NCI-H1417 treated with DMSO at 0.1 percent for 48 hours (cell line): ENCODE measurements around the gene PITPNC1.
A peak's percentile ranks its signal among the peaks of the same experiment; 100 is the strongest.
"Not testable (repeated sequence)": the region's sequence is repeated elsewhere in the genome, so short reads cannot be mapped to it uniquely, and the experiment has no call there.

ENCODE experiments used
- DNase-seq: peaks from one replicate; lab custom pipeline; 2025; lab: John Stamatoyannopoulos, UW

Gene PITPNC1

DNA sequence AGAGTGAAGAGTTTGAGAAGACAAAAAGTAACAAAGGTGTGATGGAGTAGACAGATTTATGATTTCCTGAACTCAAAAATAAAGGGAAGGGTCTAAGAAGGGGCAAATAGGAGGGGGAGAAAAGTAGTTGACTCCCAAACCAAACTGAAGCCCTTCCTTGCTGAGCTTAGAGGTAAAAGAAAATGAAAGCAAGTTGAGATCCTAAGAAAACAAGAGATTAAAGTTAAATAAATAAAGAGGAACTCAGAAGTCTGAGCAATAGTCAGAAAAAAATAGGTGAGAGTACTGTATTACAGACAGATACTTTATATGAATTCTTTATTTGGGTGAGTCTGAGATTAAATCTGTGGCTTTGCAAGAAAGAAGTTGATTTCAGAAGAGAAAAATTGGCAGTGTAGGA is 7.4 kb upstream of the PITPNC1 start:
- DNase-seq, result no peak

DNA sequence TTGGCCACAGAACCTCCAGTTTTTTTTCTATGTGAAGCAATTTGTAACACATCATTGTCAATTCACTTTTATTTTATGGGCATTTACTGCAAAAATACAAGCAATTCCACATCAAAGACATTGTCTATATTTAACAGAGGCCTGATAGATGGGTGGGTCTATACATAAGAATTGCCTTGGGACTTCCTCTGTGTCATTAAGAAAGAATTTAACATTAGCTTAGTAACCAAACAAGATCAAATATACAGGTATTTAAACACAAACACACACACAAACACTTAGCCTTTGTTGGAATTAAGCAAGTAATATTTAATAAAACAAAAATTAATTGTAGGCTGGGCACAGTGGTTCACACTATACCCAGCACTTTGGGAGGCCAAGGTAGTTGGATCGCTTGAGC is 4.3 kb upstream of the PITPNC1 start:
- no peak for DNase-seq

DNA sequence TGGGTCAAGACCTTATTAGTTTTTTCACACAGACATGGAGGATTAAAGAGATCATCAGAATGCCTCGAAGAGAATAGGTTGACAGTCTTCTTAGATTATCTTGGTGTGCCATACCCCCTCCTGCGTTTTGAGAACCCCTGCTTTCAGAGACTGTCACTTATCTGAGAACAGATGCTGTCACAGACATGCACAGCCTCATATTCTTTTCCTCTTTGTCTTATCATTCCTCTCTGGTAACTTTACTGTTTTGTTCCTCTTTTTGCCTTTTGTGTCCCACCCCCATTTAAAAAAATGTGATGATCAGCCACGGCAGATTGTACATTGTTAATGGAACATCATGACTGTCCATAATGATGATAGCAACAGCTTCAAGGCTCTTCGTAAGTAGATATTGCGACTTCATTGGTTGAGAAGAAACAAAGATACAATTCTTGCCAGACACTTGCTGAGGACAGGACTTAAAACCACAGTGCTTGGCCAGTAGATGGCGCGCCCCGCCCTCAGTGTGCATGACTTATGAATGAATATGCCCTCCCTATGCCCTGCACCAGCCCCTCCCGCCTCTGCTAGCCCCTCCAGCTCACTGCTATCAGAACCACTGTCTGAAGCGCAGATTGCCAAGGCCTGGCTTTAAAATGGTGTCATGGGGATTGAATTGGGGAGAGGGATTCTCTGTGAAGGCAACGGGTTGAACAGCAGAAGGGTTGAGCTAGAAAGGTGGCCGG is 2.6 kb upstream of the PITPNC1 start:
- DNase-seq, result peak; percentile 15

DNA sequence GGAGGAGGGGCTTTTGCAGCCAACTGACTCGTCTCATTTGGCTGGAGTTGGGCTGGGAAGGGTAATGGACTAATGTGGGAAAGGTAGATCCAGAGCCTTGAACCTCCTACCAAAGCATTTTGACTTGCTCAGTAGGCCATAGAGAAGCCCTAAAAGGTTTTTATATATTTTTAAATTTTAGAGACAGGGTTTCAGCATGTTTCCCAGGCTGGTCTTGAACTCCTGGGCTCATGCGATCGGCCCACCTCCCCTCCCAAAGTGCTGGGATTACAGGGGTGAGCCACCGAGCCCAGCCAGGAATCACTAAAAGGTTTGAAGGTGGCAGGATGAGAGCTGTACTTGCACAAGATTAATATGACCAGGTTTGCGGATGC is 2.0 kb upstream of the PITPNC1 start:
- DNase-seq, result no peak

DNA sequence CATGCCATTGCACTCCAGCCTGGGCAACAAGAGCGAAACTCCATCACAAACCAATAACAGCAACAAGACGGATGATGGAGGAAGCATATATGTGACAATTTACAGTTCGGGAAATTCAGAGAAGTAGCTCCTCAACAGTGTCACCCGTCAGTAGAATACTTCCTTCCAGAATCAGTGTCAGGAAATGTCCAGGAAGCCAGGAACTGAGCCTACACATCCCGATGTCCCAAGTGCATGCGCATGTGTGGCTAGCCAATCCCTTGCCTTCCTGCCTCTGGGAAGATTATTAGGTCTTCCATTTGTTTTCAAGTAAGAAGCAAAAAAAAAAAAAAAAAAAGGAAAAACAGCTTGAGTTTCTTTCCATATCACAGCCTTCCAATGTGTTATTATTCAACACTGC is 1.4 kb upstream of the PITPNC1 start:
- no peak for DNase-seq

DNA sequence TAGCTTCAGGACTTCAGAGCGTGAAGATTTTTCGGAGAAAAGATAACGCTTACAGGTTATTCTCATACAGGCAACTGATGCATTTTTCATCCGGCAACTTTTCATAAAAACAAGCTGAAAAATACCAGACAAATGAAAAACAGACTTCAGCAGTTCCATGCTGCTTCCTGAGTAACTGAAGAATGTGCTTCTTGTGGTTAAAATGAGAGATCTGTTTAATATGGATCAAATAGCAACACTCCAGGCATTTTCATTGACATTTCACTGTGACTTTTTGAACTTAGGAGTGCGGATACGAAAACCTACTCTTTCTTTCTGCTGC is 705 bp upstream of the PITPNC1 start:
- DNase-seq, result no peak

DNA sequence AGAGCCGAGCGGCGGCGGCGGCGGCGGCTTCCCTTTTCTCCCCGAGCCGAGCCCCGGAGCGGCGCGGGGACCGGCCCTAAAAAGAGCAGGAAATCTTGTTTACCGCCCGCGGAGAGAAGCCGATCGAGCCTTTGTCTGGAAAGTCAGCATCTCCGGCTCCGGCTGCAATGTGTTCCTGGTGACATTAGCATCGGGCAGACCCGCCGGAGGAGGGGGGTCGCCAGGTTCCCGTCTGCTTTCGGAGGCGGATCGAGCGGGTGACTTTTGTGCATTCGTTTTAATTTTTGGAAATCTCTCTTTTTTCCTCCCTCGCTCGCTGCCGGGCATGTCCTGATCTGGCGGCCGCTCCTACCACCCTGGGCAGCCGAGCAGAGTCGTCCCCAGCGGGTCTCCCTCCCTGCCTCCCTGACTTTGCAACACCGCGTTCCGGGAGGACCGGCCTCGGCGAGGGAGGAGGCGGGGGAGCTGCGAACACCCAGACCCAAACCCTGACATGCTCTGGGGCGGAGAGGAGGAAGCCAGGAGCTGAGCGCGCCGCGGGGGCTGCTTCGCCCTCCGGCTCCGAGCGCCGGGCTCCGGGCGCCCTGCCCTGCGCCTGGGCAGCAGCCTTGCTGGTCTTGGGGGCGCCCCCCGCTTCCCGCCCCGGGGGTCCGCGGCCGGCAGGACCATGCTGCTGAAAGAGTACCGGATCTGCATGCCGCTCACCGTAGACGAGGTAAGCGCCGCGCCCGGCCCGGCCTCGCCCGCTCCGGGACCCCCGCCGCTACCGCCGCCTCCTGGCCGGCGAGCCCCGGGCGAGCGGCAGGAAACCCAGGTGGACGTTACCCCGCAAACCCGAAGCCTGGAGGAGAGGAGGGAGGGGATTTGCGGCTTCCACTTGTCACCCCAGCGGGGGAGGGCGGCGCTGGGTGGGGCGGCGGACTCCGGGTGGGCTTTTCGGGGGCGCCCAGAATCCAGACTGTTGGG is 690 bp downstream of the PITPNC1 start:
- no peak for DNase-seq

DNA sequence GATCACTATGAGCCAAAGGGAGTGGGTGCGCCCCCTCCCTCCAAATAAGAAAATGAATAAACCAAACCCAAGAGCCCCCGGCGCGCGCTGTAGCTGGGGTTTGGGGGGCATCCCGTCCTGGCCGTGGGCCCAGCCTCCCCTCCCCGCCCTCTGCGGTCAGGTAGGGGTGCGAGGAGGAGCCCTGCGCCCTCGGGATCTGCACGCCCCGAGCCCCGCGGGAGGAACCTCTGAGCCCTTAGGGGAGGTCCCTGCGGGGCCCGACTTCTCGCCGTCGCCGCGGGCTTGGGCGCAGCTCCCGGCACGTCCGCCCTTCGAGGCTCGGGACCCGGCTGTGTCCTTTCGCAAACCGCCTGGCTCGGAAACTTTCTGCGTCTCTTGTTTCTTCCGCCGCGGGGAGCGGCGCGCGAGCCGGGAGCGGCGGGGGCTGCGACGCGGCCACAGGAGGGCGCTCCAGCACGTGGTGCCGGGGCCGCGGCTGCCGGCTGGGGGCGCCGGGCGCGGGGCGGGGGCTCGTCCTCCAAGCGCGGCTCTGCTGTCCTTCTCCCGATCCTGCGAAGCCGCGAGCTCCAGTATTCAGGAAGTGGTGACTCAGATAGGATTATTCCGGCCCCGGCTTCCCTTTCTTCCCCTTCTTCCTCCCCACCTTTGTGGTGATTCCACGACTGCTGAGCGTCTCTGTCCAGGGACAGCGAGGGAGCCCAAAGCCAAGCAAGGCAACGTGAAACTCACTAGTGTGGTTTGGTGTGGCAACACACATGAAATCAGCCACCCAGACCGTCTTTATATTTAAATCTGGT is 1.6 kb downstream of the PITPNC1 start:
- DNase-seq, result no peak

DNA sequence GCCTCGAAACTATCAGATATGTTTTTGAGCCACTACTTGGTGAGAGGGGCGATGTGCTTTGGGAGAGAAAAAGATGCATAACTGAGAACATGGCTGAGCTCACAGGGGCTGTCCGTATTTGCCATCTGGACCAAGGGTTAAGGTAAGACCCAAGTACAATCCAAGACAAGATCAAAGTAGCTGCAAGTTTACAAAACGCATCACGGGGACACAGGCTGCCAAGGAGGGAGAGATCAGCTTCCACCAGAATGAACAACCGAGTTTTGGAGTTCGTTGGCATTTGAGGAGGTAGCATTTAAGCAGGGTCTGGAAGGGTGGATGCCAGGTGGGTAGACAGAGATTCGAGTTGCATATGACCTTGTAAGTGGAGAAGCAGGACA is 2.2 kb downstream of the PITPNC1 start:
- no peak for DNase-seq

DNA sequence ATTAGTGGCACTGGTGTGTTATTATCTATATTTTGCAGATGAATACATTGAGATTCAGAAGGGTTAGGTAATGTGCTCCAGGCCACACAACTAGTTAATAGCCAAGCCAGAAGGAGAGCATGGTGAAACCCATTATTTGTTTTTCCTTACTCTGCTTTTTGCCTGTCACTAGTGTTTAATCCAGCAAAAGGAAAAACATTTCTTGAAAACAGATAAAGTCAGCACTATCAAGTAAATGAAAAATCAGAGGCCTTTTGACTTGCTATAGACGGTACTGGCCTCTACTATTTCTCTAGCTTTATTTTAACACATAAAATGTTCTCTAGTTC is 4.8 kb downstream of the PITPNC1 start:
- DNase-seq, result no peak

DNA sequence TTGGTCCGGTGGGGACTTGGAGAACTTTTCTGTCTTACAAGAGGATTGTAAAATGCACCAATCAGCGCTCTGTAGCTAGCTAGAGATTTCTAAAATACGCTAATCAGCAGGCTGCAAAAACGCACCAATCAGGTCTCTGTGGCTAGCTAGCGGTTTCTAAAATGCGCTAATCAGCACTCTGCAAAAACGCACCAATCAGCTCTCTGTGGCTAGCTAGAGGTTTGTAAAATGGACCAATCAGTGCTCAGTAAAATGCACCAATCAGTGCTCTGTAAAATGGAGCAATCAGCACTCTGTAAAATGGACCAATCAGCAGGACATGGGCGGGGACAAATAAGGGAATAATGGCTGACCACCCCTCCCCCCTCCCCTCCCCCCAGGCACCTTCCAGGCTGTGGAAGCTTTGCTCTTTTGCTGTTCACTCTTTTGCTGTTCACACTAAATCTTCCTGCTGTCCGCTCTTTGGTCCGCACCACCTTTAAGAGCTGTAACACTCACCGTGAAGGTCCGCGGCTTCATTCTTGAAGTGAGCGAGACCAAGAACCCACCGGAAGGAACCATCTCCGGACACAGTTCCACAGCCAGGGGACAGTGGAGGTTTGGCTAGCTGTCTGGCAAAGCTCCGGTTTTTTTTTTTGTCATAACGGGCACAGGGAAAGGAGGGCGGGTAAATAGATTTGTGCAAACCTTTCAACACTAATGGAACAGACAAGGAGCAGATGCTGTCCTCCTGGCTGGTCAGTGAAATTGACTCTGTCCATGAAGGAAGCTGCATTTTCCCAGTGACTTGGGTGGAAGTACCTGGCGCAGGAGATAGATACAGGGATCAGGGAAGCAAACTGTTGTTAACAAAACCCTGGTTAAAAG is 8.3 kb downstream of the PITPNC1 start:
- DNase-seq, result no peak

DNA sequence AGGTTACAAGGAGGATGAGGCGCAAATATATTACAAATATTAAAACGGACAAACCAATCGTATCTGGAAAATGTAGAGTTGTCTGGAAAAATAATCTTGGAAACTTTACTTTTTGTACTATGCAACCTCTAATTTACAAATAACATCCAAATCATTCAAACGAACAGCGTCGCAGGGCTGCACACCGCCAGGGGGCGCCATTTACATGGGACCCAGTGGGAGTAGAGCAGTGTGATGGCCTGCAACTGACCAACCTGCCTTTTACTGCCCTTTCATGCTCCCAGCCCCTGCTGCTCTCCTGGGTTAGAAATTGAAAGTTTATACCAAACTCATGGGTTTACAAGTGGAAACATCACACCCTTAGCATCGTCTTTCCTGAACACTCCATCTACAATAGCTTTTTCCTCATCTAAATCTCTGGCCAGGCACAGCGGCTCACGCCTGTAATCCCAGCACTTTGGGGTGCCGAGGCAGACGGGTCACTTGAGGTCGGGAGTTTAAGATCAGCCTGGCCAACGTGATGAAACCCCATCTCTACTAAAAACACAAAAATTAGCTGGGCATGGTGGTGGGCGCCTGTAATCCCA is 10.0 kb downstream of the PITPNC1 start:
- no peak for DNase-seq

DNA sequence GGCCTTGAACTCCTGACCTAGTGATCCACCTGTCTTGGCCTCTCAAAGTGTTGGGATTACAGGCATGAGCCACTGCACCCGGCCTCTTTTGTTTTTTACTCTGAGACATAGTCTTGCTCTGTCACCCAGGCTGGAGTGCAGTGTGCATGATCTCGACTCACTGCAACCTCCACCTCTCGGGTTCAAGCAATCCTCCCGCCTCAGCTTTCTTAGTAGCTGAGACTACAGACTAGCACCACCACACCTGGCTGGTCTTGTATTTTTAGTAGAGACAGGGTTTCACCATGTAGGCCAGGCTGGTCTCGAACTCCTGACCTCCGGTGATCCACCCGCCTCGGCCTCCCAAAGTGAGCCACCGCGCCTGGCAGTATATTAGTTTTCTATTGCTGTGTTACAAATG is 11.5 kb downstream of the PITPNC1 start:
- DNase-seq, result not testable (repeated sequence)

DNA sequence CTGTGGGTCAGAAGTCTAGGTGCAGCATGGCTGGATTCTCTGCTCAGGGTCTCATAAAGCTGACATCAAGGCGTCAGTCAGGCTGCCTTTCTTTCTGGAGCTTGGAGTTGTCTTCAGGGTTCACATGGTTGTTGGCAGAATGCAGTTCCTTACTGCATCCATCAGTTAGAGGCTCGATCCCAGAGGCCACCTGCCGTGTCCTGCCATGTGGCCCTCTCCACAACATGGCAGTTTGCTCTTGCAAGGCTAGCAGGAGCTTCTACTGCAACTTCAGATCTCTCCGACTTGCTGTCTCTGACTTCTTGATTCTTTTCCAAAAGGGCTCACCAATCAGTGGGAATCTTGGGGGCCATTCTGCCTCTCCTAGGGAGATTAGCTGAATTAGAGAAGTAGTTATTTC is 11.9 kb downstream of the PITPNC1 start:
- DNase-seq, result no peak

DNA sequence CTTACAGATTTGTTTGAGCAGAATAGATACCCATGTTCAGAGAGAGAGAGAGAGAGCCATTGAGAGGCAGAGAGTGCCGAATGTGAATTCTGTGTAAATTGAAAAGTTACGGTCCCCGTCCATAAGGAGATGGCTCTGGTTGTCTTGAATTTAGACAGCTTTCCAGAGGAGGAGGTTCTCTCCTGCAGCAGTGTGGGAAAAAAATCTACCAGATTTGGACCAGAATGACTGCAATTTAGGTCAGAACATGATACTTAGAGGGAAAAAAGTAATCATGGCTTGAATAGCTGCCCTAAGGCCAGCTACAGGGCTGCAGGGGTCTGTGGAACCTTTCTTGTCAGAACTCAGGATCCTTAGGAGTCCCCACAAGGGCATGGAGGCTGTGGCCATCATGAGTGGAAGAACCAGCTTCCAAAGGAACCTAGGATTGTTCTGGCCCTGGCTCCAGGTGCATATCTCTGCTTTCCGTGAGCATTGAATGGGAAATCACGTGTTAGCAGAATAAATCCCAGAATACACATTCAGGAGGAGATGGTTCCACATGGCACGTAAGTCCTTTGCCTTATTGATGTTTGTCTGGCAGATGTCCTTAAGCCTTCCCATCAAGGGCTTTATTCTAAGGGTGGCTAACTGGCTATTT is 13.0 kb downstream of the PITPNC1 start:
- DNase-seq, result no peak

DNA sequence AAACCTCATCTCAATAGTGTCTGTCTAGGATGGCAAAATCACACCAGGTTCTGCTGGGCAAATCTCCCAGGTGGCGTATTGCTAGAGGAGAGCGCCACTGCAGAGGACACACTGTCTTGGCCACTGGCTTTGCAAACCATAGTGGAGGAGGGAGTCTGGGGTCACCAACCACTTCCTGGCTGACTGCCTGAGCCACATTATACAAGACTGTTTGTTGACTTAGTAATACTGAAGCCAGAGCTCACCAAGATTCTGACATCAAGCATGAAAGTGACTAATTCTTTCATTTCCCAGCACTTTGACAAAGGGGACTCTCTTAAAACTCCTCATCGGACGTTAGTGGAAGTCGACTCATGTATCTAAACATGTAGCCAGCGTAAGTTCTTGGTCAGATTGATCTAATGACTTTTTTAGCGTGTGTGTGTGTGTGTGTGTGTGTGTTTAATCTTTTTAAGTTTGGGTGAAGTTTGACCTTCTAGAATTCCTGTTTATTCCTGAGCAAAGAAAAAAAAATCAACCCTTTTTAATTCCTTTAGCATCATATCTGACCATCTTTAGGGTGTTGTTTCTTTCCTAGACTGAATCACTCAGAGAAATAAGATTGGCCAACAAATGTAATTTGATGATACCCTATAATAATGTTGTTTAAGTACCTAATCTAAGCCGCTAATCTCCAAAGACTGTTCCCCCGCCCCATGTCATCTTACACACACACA is 13.7 kb downstream of the PITPNC1 start:
- DNase-seq, result no peak

DNA sequence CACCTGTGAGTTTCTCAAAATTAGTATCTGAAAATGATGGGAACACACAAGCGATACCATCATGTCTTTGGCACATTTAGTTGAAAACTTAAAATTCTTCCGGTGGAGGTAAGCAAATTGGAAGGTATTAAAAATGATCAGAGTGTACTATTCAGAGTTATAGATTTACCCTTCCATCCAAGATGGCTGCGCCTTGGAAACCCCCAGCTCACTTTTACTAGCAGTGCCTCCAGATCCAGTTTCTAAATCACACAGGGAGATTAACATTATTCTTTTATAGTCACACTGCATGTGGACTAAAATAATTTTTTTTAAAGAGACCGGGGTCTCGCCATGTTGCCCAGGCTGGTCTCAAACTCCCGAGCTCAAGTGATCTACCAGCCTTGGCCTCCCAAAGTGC is 15.0 kb downstream of the PITPNC1 start:
- no peak for DNase-seq

DNA sequence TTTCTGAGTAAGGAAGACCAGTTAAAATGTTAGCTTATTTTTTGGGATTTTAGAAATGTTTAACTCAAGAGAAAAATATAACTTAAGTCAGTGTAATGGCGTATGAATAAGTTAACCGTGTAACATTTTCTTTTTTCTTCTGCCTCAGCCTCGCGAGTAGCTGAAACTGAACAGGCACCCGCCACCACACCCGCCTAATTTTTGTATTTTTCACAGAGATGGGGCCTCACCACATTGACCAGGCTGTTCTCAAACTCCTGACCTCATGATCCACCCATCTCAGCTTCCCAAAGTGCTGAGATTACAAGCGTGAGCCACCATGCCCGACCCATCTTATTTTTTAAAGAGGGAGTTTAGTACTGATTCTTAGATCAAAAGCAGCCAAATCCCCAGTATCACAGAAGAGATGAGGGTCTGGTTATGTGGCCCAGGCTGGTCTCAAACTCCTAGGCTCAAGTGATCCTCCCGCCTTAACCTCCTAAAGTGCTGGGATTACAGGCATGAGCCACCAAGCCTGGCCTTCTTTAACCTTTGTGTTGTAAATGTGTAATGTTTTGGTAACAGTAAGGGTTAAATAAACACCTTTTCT is 16.8 kb downstream of the PITPNC1 start:
- no peak for DNase-seq

DNA sequence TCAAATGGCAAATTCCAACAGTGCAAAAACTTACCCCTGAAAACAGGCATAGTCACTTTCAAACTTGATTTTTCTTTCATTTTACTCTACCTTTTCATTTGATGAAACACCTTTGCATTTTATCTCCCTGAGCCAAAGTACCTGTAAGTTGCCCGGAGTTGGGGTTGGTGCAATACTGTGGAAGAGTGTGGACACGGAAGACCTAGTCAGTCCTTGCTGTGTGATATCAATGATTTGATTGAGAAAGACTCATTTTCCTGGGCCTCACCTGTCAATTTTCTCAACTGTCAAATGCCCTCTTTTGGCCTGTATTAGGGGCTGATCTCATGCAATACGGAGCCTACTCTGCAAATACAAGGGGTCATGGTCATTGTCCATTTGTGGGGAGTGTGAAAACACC is 22.6 kb downstream of the PITPNC1 start:
- no peak for DNase-seq

DNA sequence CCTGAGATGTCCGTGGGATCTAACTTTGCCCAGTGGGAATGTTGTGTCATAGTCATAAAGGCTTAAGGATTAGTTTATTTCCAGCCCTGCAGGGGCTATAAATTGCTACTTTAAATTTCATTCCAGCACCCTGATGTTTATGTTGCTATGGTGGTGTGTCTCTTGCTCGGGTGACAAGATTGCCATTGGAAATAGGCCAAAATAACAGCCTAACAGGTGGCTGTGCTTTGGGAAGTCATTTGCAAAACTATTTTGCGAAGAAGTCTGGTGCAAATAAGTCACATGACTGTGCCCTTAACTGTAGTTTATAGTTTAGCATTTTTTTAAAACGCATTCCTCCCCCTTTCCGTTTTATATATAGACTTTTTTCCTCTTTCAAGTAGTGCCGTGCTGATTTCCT is 23.1 kb downstream of the PITPNC1 start:
- DNase-seq, result no peak
